Natural killer cell (primary cell): ENCODE data around the gene ZNF627. TPM values are rescaled to one million over a fixed set of nuclear protein-coding genes. Genes with fewer than 3 reads are reported as not detected.
"Not testable (repeated sequence)": the region's sequence is repeated elsewhere in the genome, so short reads cannot be mapped to it uniquely, and the experiment has no call there.

Source experiments
- ATAC-seq, 3 donors: fragments of 150-1000 bp in 2 of 3; fragments of 200-7000 bp in 1 of 3; cut with Tn5 transposase; 1 replicate in 1 of 3; 2 replicates in 2 of 3; pipeline ENCODE4 v1.10.0; 2021; ENCODE audit warnings: mild to moderate bottlenecking in 2 of 3, moderate library complexity in 2 of 3
- DNase-seq, 2 donors: peaks; one replicate each; pipeline versions ENCODE4 v3.0.0 to v3.0.0-alpha.2; 2013 to 2021; ENCODE audit warnings: mixed read lengths in 1 of 2
- H3K27ac ChIP-seq: one replicate; pipeline ENCODE4 v1.5.1; 2013; ENCODE audit warnings: mild to moderate bottlenecking, low read length
- H3K27me3 ChIP-seq: one replicate; pipeline ENCODE4 v1.6.1; 2013; ENCODE audit warnings: low read length; ENCODE audit not compliant: control insufficient read depth, insufficient read depth
- H3K36me3 ChIP-seq: one replicate; pipeline ENCODE4 v1.6.1; 2013; ENCODE audit warnings: low read length; ENCODE audit not compliant: control insufficient read depth, insufficient read depth
- H3K4me1 ChIP-seq: one replicate; pipeline ENCODE4 v1.6.1; 2013; ENCODE audit warnings: low read length; ENCODE audit not compliant: control insufficient read depth, insufficient read depth
- H3K4me3 ChIP-seq: one replicate; pipeline ENCODE4 v1.5.1; 2013; ENCODE audit warnings: low read length
- H3K9me3 ChIP-seq: one replicate; pipeline ENCODE4 v1.6.1; 2013; ENCODE audit warnings: low read length; ENCODE audit not compliant: control insufficient read depth, insufficient read depth
- H3K27ac Mint-ChIP-seq, 2 donors: one replicate each; pipeline ENCODE4 v1.8.0; 2022; ENCODE audit warnings: mild to moderate bottlenecking in 2 of 2, mixed read lengths in 2 of 2, moderate library complexity in 1 of 2
- H3K27me3 Mint-ChIP-seq, 2 donors: one replicate each; pipeline ENCODE4 v1.8.0; 2022; ENCODE audit warnings: low read depth in 2 of 2, mixed read lengths in 2 of 2
- H3K36me3 Mint-ChIP-seq: one replicate; pipeline ENCODE4 v1.8.0; 2022; ENCODE audit warnings: mixed read lengths
- H3K4me1 Mint-ChIP-seq, 2 donors: one replicate each; pipeline ENCODE4 v1.8.0; 2022; ENCODE audit warnings: mixed read lengths in 2 of 2
- H3K4me3 Mint-ChIP-seq: one replicate; pipeline ENCODE4 v1.8.0; 2022; ENCODE audit warnings: mild to moderate bottlenecking, moderate library complexity, mixed read lengths
- H3K9me3 Mint-ChIP-seq, 2 donors: one replicate each; pipeline ENCODE4 v1.8.0; 2022; ENCODE audit warnings: mixed read lengths in 2 of 2
- CTCF ChIP-seq: fragments of 200-600 bp; IDR thresholded peaks from one replicate; pipeline ENCODE4 v1.8.0; 2022; ENCODE audit warnings: antibody characterized with exemption
- WGBS: methylation state at CpG from one replicate; pipeline ENCODE4 v1.1.7; 2013; ENCODE audit warnings: missing lambda C conversion rate; ENCODE audit not compliant: insufficient coverage; 5-methylcytosine and 5-hydroxymethylcytosine counted together
- intact Hi-C: fragments of 100-400 bp; cut with micrococcal nuclease; formaldehyde crosslinking; loops from one replicate; pipeline ENCODE4 v1.14.2; 2022
- total RNA-seq, 4 donors: library from RNA; stranded (reverse); fragments of 120-200 nt in 1 of 4; gene quantifications; one replicate each; pipeline versions ENCODE4 v1.2.3 to v1.2.4, GENCODE V29; 2013 to 2022

Gene ZNF627
- total RNA-seq, 3 donors from 2014 or later (not counting 1 experiment from before 2014, with no cell fraction given), result 4.7 to 7.5 (median 4.9) TPM

GRCh38 chr19:11558881-11559828 is 38.1 kb upstream of the ZNF627 start, which contains the start of gene ELOF1:
Gene ELOF1, minus strand, starts transcription at chr19:11559230. Its CDS starts 4,883 bp downstream, at chr19:11554347.
- DNase-seq, result peak; percentile 90 to 99
- peak within 1 kb of the TSS; percentile 98 for H3K4me3 Mint-ChIP-seq

GRCh38 chr19:11560404-11561051 is 36.8 kb upstream of the ZNF627 start:
- Mint-ChIP-seq H3K36me3 (no peaks in the 10 kb centered on the region), H3K4me1 (peaks cover 28 to 40% of the 10 kb centered on the region in 2 donors), H3K4me3 (peak overlapping the region; percentile 76), H3K27ac (peak overlapping the region; percentile 37 to 53), H3K27me3 (no peaks in the 10 kb centered on the region), H3K9me3 (no peaks in the 10 kb centered on the region)
- WGBS, result 12% methylated on average over 9 of the region's 9 CpGs
- H3K4me1 ChIP-seq, result peaks cover 23% of the 10 kb centered on the region
- DNase-seq, result peak in 1 of 2 donors; percentile 85
- intact Hi-C loops, result loop anchor here (1.0 kb wide), 1 partner anchor 27 kb away; no protein-coding TSS in a partner anchor
- H3K36me3 ChIP-seq, result no peaks in the 10 kb centered on the region
- no peak overlapping the region for H3K4me3 ChIP-seq
- ATAC-seq, result peak; percentile 41 to 66 (median 46)
- H3K9me3 ChIP-seq, result no peaks in the 10 kb centered on the region
- TF ChIP-seq CTCF, result peak; percentile 83
- no peaks in the 10 kb centered on the region for H3K27me3 ChIP-seq
- H3K27ac ChIP-seq, result no peak overlapping the region

More at GRCh38 chr19:11558881-11559828, 38.1 kb upstream of the ZNF627 start, which contains the start of gene ELOF1:
- Histone ChIP-seq H3K4me1 (peaks cover 28% of the 10 kb centered on the region), H3K27me3 (no peaks in the 10 kb centered on the region), H3K9me3 (no peaks in the 10 kb centered on the region), H3K4me3 (peak within 1 kb of the TSS; percentile 73), H3K27ac (peak within 1 kb of the TSS; percentile 82), H3K36me3 (peaks cover 6% of the 10 kb centered on the region)
- peaks cover 28 to 43% of the 10 kb centered on the region in 2 donors for H3K4me1 Mint-ChIP-seq
- no peaks in the 10 kb centered on the region for H3K27me3 Mint-ChIP-seq
- H3K27ac Mint-ChIP-seq, result peak within 1 kb of the TSS; percentile 92 to 96
- no peak for TF ChIP-seq CTCF
- WGBS, result 2% methylated on average over 57 of the region's 57 CpGs
- H3K36me3 Mint-ChIP-seq, result no peaks in the 10 kb centered on the region
- H3K9me3 Mint-ChIP-seq, result no peaks in the 10 kb centered on the region
- peak; percentile 94 to 96 (median 95) for ATAC-seq
- intact Hi-C loops, result loop anchor here (1.0 kb wide), 1 partner anchor 23 kb away; no protein-coding TSS in a partner anchor

GRCh38 chr19:11563532-11563931 is 33.8 kb upstream of the ZNF627 start:
- no peak for TF ChIP-seq CTCF
- H3K36me3 Mint-ChIP-seq, result no peaks in the 10 kb centered on the region
- WGBS, result 90% methylated on average over 8 of the region's 8 CpGs
- H3K27me3 Mint-ChIP-seq, result no peaks in the 10 kb centered on the region
- peaks cover 18 to 25% of the 10 kb centered on the region in 2 donors for H3K4me1 Mint-ChIP-seq
- H3K9me3 ChIP-seq, result no peaks in the 10 kb centered on the region
- no peaks in the 10 kb centered on the region for H3K27me3 ChIP-seq
- no peaks in the 10 kb centered on the region for H3K36me3 ChIP-seq
- DNase-seq (no peak), ATAC-seq (no peak)
- H3K4me1 ChIP-seq, result peaks cover 23% of the 10 kb centered on the region
- no peak overlapping the region for H3K27ac Mint-ChIP-seq
- H3K27ac ChIP-seq, result no peak overlapping the region
- H3K9me3 Mint-ChIP-seq, result no peaks in the 10 kb centered on the region
- H3K4me3 Mint-ChIP-seq, result no peak overlapping the region
- no peak overlapping the region for H3K4me3 ChIP-seq
- intact Hi-C loops, result no loop called here

- H3K27ac Mint-ChIP-seq, H3K27me3 ChIP-seq, intact Hi-C loops: not testable (repeated sequence)
These were observed 33.0 kb upstream of the ZNF627 start for GRCh38 chr19:11564082-11564807.

GRCh38 chr19:11565649-11565980 is 31.7 kb upstream of the ZNF627 start:
- WGBS, result 81% methylated on average over 3 of the region's 5 CpGs
- H3K27me3 ChIP-seq, ATAC-seq, H3K4me3 Mint-ChIP-seq, H3K36me3 ChIP-seq, H3K4me3 ChIP-seq, H3K9me3 ChIP-seq, H3K36me3 Mint-ChIP-seq, H3K27me3 Mint-ChIP-seq, H3K27ac ChIP-seq, DNase-seq, intact Hi-C loops, H3K9me3 Mint-ChIP-seq, H3K27ac Mint-ChIP-seq: not testable (repeated sequence)
- H3K4me1 ChIP-seq, result peaks cover 15% of the 10 kb centered on the region
- H3K4me1 Mint-ChIP-seq, result peaks cover 7 to 11% of the 10 kb centered on the region in 2 donors

More at GRCh38 chr19:11564082-11564807, 33.0 kb upstream of the ZNF627 start:
- peaks cover 16 to 21% of the 10 kb centered on the region in 2 donors for H3K4me1 Mint-ChIP-seq
- H3K4me3 ChIP-seq, ATAC-seq, H3K36me3 ChIP-seq, H3K27ac ChIP-seq, H3K4me3 Mint-ChIP-seq, H3K9me3 ChIP-seq, H3K27me3 Mint-ChIP-seq, DNase-seq, H3K36me3 Mint-ChIP-seq, H3K9me3 Mint-ChIP-seq: not testable (repeated sequence)
- 86% methylated on average over 6 of the region's 6 CpGs for WGBS
- peaks cover 26% of the 10 kb centered on the region for H3K4me1 ChIP-seq
